WI38 (cell line): Measurements from ENCODE around the gene PDE4D.

Experiments used
- H3K4me3 ChIP-seq: 2 replicates; pipeline ENCODE4 v1.5.1; 2011; ENCODE audit warnings: low read depth, mild to moderate bottlenecking, control low read depth, low read length
- CTCF ChIP-seq: IDR thresholded peaks from 2 replicates; pipeline ENCODE4 v1.5.1; 2012; ENCODE audit warnings: low read depth, mild to moderate bottlenecking, control low read depth, low read length

The PDE4D gene

GRCh38 chr5:59241552-59241951, 652.0 kb downstream of the PDE4D start:
- no peak for TF ChIP-seq CTCF

GRCh38 chr5:59241119-59241518, 652.4 kb downstream of the PDE4D start:
- no peak for TF ChIP-seq CTCF
- H3K4me3 ChIP-seq, result no peak overlapping the region

More at GRCh38 chr5:59241552-59241951, 652.0 kb downstream of the PDE4D start:
- no peak overlapping the region for H3K4me3 ChIP-seq

- no peak overlapping the region for H3K4me3 ChIP-seq
- TF ChIP-seq CTCF, result no peak
Measured at GRCh38 chr5:59238126-59238902, 655.2 kb downstream of the PDE4D start.

GRCh38 chr5:59236986-59237385, 656.5 kb downstream of the PDE4D start:
- no peak for TF ChIP-seq CTCF
- H3K4me3 ChIP-seq, result no peak overlapping the region

GRCh38 chr5:59236448-59236847, 657.1 kb downstream of the PDE4D start:
- TF ChIP-seq CTCF, result no peak
- H3K4me3 ChIP-seq, result no peak overlapping the region

GRCh38 chr5:59234236-59234635, 659.3 kb downstream of the PDE4D start:
- TF ChIP-seq CTCF, result no peak
- H3K4me3 ChIP-seq, result no peak overlapping the region

GRCh38 chr5:59231221-59231931, 662.1 kb downstream of the PDE4D start:
- H3K4me3 ChIP-seq, result no peak overlapping the region
- no peak for TF ChIP-seq CTCF
